CD4-positive, alpha-beta T cell treated with Interleukin-4 for 4 hours (primary cell): Measurements from ENCODE around the gene KCNQ4.
A peak's percentile ranks its signal among the peaks of the same experiment; 100 is the strongest.

Experiments
- DNase-seq: peaks from one replicate; pipeline ENCODE4 v3.0.0-alpha.2; 2020

KCNQ4 gene

GRCh38 chr1:40756523-40756922, 27.1 kb upstream of the KCNQ4 start:
- DNase-seq = no peak

- DNase-seq = no peak
Observed at GRCh38 chr1:40757084-40757483, 26.5 kb upstream of the KCNQ4 start.

GRCh38 chr1:40758004-40758403, 25.6 kb upstream of the KCNQ4 start:
- DNase-seq = no peak

- no peak for DNase-seq
Observed at GRCh38 chr1:40758578-40759343, 24.8 kb upstream of the KCNQ4 start.

- no peak for DNase-seq
Observed at GRCh38 chr1:40760984-40761383, 22.6 kb upstream of the KCNQ4 start.

- no peak for DNase-seq
Observed at GRCh38 chr1:40762144-40762923, 21.3 kb upstream of the KCNQ4 start.

- DNase-seq = no peak
Observed at GRCh38 chr1:40763742-40764532, 19.6 kb upstream of the KCNQ4 start.

- DNase-seq = no peak
Observed at GRCh38 chr1:40764981-40765380, 18.6 kb upstream of the KCNQ4 start.

GRCh38 chr1:40766017-40766416, 17.6 kb upstream of the KCNQ4 start:
- DNase-seq = no peak

- DNase-seq = no peak
Observed at GRCh38 chr1:40766560-40766959, 17.0 kb upstream of the KCNQ4 start.

- no peak for DNase-seq
Observed at GRCh38 chr1:40768146-40768990, 15.2 kb upstream of the KCNQ4 start.

GRCh38 chr1:40769815-40770214, 13.8 kb upstream of the KCNQ4 start:
- no peak for DNase-seq

- DNase-seq = no peak
Observed at GRCh38 chr1:40770296-40771070, 13.1 kb upstream of the KCNQ4 start.

GRCh38 chr1:40772146-40772955, 11.2 kb upstream of the KCNQ4 start:
- DNase-seq = no peak

GRCh38 chr1:40773748-40774265, 9.8 kb upstream of the KCNQ4 start:
- no peak for DNase-seq

GRCh38 chr1:40774266-40774998, 9.2 kb upstream of the KCNQ4 start:
- DNase-seq = peak; percentile 53

GRCh38 chr1:40776236-40777072, 7.1 kb upstream of the KCNQ4 start:
- no peak for DNase-seq

- no peak for DNase-seq
Observed at GRCh38 chr1:40777224-40777970, 6.2 kb upstream of the KCNQ4 start.
